Measurements from ENCODE around the gene C1orf105. TPM values are rescaled to one million over a fixed set of nuclear protein-coding genes. Genes with fewer than 3 reads are reported as not detected.

C1orf105 gene
- total RNA-seq, 1 experiment from 2014 or later = not detected

GRCh38 chr1:172512591-172512990 lies 92.1 kb downstream of the C1orf105 start:
- Mint-ChIP-seq H3K4me1 (no peaks in the 10 kb centered on the region), H3K36me3 (no peaks in the 10 kb centered on the region), H3K27me3 (ENCODE audit: low read depth) (peaks cover 3% of the 10 kb centered on the region; the same call in 1 of the 2 replicates), H3K9me3 (0 out of 2 replicates have a peak, but pooled peaks cover 2% of the 10 kb centered on the region), H3K27ac (no peak overlapping the region), H3K4me3 (no peak overlapping the region)
- no peak for DNase-seq (ENCODE audit: low spot score)
- no peak for ATAC-seq
- CTCF ChIA-PET = no interaction called here
- TF ChIP-seq SMAD4 (CRISPR knock-in tag; IDR thresholded peaks at IDR 0.05) = no peak
- TF ChIP-seq FOXJ3 (CRISPR knock-in tag; IDR thresholded peaks at IDR 0.05; ENCODE audit: borderline replicate concordance) = no peak
- no peak for TF ChIP-seq SP1 (CRISPR knock-in tag; conservative IDR thresholded peaks at IDR 0.05)
- no peak for TF ChIP-seq EMX1 (CRISPR knock-in tag; IDR thresholded peaks at IDR 0.05)
- TF ChIP-seq ZNF281 (CRISPR knock-in tag; IDR thresholded peaks at IDR 0.05) = no peak
- TF ChIP-seq ZNF423 (CRISPR knock-in tag; IDR thresholded peaks at IDR 0.05) = no peak
- POLR2A ChIA-PET = no interaction called here

GRCh38 chr1:172513479-172513878 lies 93.0 kb downstream of the C1orf105 start:
- no peak overlapping the region for H3K4me3 Mint-ChIP-seq
- no peaks in the 10 kb centered on the region for H3K4me1 Mint-ChIP-seq
- H3K36me3 Mint-ChIP-seq = no peaks in the 10 kb centered on the region
- no peak for DNase-seq (ENCODE audit: low spot score)
- ChIA-PET POLR2A (interaction anchor here (1.0 kb wide), 1 partner anchor 19 kb away, joined by 3 read pairs; the partner anchor contains the start of gene SUCO), CTCF (no interaction called here)
- H3K9me3 Mint-ChIP-seq = 0 out of 2 replicates have a peak, but pooled peaks cover 2% of the 10 kb centered on the region
- no peak for ATAC-seq
- peaks cover 3% of the 10 kb centered on the region; the same call in 1 of the 2 replicates for H3K27me3 Mint-ChIP-seq (ENCODE audit: low read depth)
- H3K27ac Mint-ChIP-seq = no peak overlapping the region
- TF ChIP-seq SP1 (CRISPR knock-in tag; conservative IDR thresholded peaks at IDR 0.05) (no peak), SOX15 (CRISPR knock-in tag; IDR thresholded peaks at IDR 0.05) (no peak), FOXP1 (CRISPR knock-in tag; IDR thresholded peaks at IDR 0.05; ENCODE audit: borderline replicate concordance) (no peak), CREB1 (CRISPR knock-in tag; IDR thresholded peaks at IDR 0.05) (no peak), ATF6 (CRISPR knock-in tag; IDR thresholded peaks at IDR 0.05) (no peak), NR1H2 (CRISPR knock-in tag; IDR thresholded peaks at IDR 0.05) (no peak), JUN (CRISPR knock-in tag; IDR thresholded peaks at IDR 0.05) (no peak), ATF2 (CRISPR knock-in tag; IDR thresholded peaks at IDR 0.05; ENCODE audit: borderline replicate concordance, low read depth) (no peak), ATF1 (CRISPR knock-in tag; IDR thresholded peaks at IDR 0.05) (no peak), AFF4 (CRISPR knock-in tag; IDR thresholded peaks at IDR 0.05; ENCODE audit: borderline replicate concordance) (no peak), ZBTB21 (CRISPR knock-in tag; IDR thresholded peaks at IDR 0.05; ENCODE audit: borderline replicate concordance) (no peak), NFE2L1 (CRISPR knock-in tag; IDR thresholded peaks at IDR 0.05) (no peak), ELF4 (CRISPR knock-in tag; IDR thresholded peaks at IDR 0.05; ENCODE audit: low read depth) (no peak), AR (CRISPR knock-in tag; IDR thresholded peaks at IDR 0.05) (no peak), IRF1 (CRISPR knock-in tag; IDR thresholded peaks at IDR 0.05) (no peak), E2F4 (CRISPR knock-in tag; IDR thresholded peaks at IDR 0.05; ENCODE audit: borderline replicate concordance, low read depth) (no peak)
